OCI-LY7 (cell line): Measurements from ENCODE around the gene UNKL. TPM values are rescaled to one million over a fixed set of nuclear protein-coding genes. Genes with fewer than 3 reads are reported as not detected.

Source experiments
- BruUV-seq: library from RNA; stranded (reverse); fragments of 400-500 nt; replicated peaks from 2 replicates; lab custom pipeline; 2021; lab: Mats Ljungman, UMichigan
- CTCF ChIA-PET: fragments of 300-600 bp; sonication (Branson Sonifier 250); formaldehyde crosslinking; loops from one replicate; lab custom pipeline; 2022; ENCODE audit warnings: antibody characterized with exemption; ENCODE audit not compliant: unreplicated experiment; lab: Charles Lee
- POLR2A ChIA-PET: fragments of 300-600 bp; sonication (Branson Sonifier 250); formaldehyde crosslinking; loops from one replicate; lab custom pipeline; 2022; ENCODE audit warnings: antibody characterized with exemption; lab: Charles Lee
- DNase-seq: peaks from one replicate; pipeline ENCODE4 v3.0.0-alpha.2; 2015; ENCODE audit warnings: low spot score
- H2AFZ ChIP-seq: fragments of 200-600 bp; sonication (generic), shearing (Covaris generic); 2 replicates; pipeline ENCODE4 v1.6.1; 2014; ENCODE audit warnings: mild to moderate bottlenecking, antibody characterized with exemption, low read length, moderate library complexity
- H3K27ac ChIP-seq: fragments of 200-600 bp; sonication (generic); 2 replicates; pipeline ENCODE4 v1.5.1; 2014; ENCODE audit warnings: mixed run types, low read depth, mild to moderate bottlenecking, moderate library complexity, low read length, inconsistent platforms; ENCODE audit not compliant: poor library complexity, severe bottlenecking
- H3K36me3 ChIP-seq: fragments of 200-600 bp; sonication (generic); 2 replicates; pipeline ENCODE4 v1.6.1; 2014; ENCODE audit warnings: mild to moderate bottlenecking, antibody characterized with exemption, low read length, moderate library complexity, mixed read lengths; ENCODE audit not compliant: insufficient read depth
- H3K4me1 ChIP-seq: fragments of 200-600 bp; sonication (generic); 2 replicates; pipeline ENCODE4 v1.5.1; 2014; ENCODE audit warnings: mild to moderate bottlenecking, low read length; ENCODE audit not compliant: insufficient read depth, poor library complexity, severe bottlenecking
- H3K4me2 ChIP-seq: fragments of 200-600 bp; sonication (generic); 2 replicates; pipeline ENCODE4 v1.6.1; 2014; ENCODE audit warnings: mild to moderate bottlenecking, low read length
- H3K4me3 ChIP-seq: fragments of 200-600 bp; sonication (generic); 2 replicates; pipeline ENCODE4 v1.5.1; 2014; ENCODE audit warnings: mild to moderate bottlenecking, low read depth, low read length; ENCODE audit not compliant: poor library complexity, severe bottlenecking
- H3K79me2 ChIP-seq: fragments of 200-600 bp; sonication (generic); 2 replicates; pipeline ENCODE4 v1.6.1; 2016; ENCODE audit warnings: low read depth, mild to moderate bottlenecking, low read length, moderate library complexity, mixed read lengths; ENCODE audit not compliant: insufficient read depth
- H3K9me2 ChIP-seq: fragments of 200-600 bp; sonication (generic); 2 replicates; pipeline ENCODE4 v1.6.1; 2016; ENCODE audit warnings: mild to moderate bottlenecking, low read length, mixed read lengths; ENCODE audit not compliant: insufficient read depth
- H3K9me3 ChIP-seq: fragments of 200-600 bp; sonication (generic); 2 replicates; pipeline ENCODE4 v1.6.1; 2014; ENCODE audit warnings: mild to moderate bottlenecking, mixed run types, low read length, mixed read lengths
- H4K20me1 ChIP-seq: fragments of 200-600 bp; sonication (generic); 2 replicates; pipeline ENCODE4 v1.6.1; 2014; ENCODE audit warnings: mild to moderate bottlenecking, antibody characterized with exemption, low read length, moderate library complexity, mixed read lengths; ENCODE audit not compliant: insufficient read depth
- CTCF ChIP-seq: fragments of 200-600 bp; sonication (generic); conservative IDR thresholded peaks from 2 replicates; pipeline ENCODE4 v1.5.1; 2014; ENCODE audit warnings: mild to moderate bottlenecking, antibody characterized with exemption, low read length, moderate library complexity, mixed read lengths
- EZH2phosphoT487 ChIP-seq: fragments of 200-600 bp; sonication (generic); IDR thresholded peaks from 2 replicates; pipeline ENCODE4 v1.6.1; 2018; ENCODE audit warnings: low read depth, borderline replicate concordance, mild to moderate bottlenecking, mixed run types, antibody characterized with exemption, low read length, moderate library complexity, mixed read lengths
- intact Hi-C: fragments of 100-400 bp; cut with micrococcal nuclease; formaldehyde crosslinking; loops from one replicate; pipeline ENCODE4 v1.10.0; 2022; ENCODE audit not compliant: unreplicated experiment
- total RNA-seq, 2 experiments: library from RNA; depleted of rRNA in 1 of 2; stranded (reverse); fragments of >200 nt in 1 of 2; shearing (Covaris generic) in 1 of 2; gene quantifications; 2 replicates each; pipeline ENCODE4 v1.2.3, GENCODE V29; 2014 to 2022

UNKL gene
- total RNA-seq, 2 experiments from 2014 or later: 31.0 to 33.7 TPM

- TF ChIP-seq EZH2phosphoT487 (no peak), CTCF (no peak)
- Histone ChIP-seq H3K9me2 (no peaks in the 10 kb centered on the region), H3K4me3 (no peak overlapping the region), H3K4me1 (peaks cover 31% of the 10 kb centered on the region), H3K9me3 (no peaks in the 10 kb centered on the region), H3K36me3 (no peaks in the 10 kb centered on the region), H3K27ac (no peak overlapping the region), H3K4me2 (no peak overlapping the region), H3K79me2 (no peaks in the 10 kb centered on the region), H4K20me1 (no peaks in the 10 kb centered on the region), H2AFZ (no peak overlapping the region)
- POLR2A ChIA-PET: no interaction called here
- CTCF ChIA-PET: no interaction called here
- no peak for DNase-seq
- no TSS peak for BruUV-seq
- intact Hi-C loops: no loop called here
Observed at GRCh38 chr16:1333854-1334700, 80.4 kb downstream of the UNKL start.

GRCh38 chr16:1333149-1333812, 81.2 kb downstream of the UNKL start, which contains the start of gene BAIAP3:
Gene BAIAP3 (plus strand): TSS chr16:1333645. CDS start chr16:1338550, 4,905 bp downstream.
- H3K79me2 ChIP-seq: no peaks in the 10 kb centered on the region
- POLR2A ChIA-PET: no interaction called here

More at GRCh38 chr16:1333149-1333812, 81.2 kb downstream of the UNKL start, which contains the start of gene BAIAP3:
- H4K20me1 ChIP-seq: no peaks in the 10 kb centered on the region
- no peak for TF ChIP-seq EZH2phosphoT487
- no peak for TF ChIP-seq CTCF
- no peak within 1 kb of the TSS; the same call in 1 of the 2 replicates for H2AFZ ChIP-seq
- intact Hi-C loops: no loop called here
- peak within 1 kb of the TSS; percentile 71 for H3K27ac ChIP-seq
- CTCF ChIA-PET: no interaction called here
- H3K9me3 ChIP-seq: no peaks in the 10 kb centered on the region
- peak; percentile 49 for DNase-seq
- H3K36me3 ChIP-seq: no peaks in the 10 kb centered on the region
- BruUV-seq: no TSS peak
- H3K9me2 ChIP-seq: no peaks in the 10 kb centered on the region
- peak within 1 kb of the TSS; percentile 79; the same call in 1 of the 2 replicates for H3K4me2 ChIP-seq
- no peak within 1 kb of the TSS for H3K4me3 ChIP-seq
- H3K4me1 ChIP-seq: peaks cover 31% of the 10 kb centered on the region
